HFF-Myc (cell line): Measurements from ENCODE around the gene BRI3.

Experiments
- DNase-seq: peaks from one replicate; pipeline ENCODE4 v3.0.0-alpha.2; 2011; ENCODE audit warnings: low read depth; ENCODE audit errors: extremely low read depth
- H3K4me3 ChIP-seq: replicated peaks from 2 replicates; pipeline ENCODE4 v1.5.1; 2011; ENCODE audit warnings: low read depth, mild to moderate bottlenecking, control low read depth, low read length
- TF ChIP-seq, protein P1 (sequence below): IDR thresholded peaks from 2 replicates; pipeline ENCODE4 v1.5.1; 2012; ENCODE audit warnings: mild to moderate bottlenecking, low read depth, low read length, control low read depth; ENCODE audit errors: missing control alignments

The BRI3 gene

DNA sequence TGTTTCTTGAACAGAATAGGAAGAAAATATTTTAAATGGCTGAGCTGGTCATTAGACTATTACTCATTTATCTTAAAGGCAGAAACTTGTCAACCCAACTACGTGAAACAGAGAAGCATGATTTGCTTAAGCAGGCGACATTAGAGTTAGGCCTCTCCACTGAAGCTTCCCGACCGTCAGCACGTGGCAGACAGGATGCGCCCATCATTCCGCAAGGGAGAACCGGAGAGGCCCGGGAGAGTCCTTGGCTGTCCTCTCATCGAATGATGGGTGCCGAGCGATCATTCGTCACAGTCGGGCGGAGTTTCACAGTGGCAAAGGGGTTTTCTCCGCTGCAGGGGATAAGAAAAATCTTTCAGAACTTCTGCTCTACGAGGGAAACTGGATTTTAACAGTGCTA lies 11.8 kb downstream of the BRI3 start:
- TF ChIP-seq, protein P1, sequence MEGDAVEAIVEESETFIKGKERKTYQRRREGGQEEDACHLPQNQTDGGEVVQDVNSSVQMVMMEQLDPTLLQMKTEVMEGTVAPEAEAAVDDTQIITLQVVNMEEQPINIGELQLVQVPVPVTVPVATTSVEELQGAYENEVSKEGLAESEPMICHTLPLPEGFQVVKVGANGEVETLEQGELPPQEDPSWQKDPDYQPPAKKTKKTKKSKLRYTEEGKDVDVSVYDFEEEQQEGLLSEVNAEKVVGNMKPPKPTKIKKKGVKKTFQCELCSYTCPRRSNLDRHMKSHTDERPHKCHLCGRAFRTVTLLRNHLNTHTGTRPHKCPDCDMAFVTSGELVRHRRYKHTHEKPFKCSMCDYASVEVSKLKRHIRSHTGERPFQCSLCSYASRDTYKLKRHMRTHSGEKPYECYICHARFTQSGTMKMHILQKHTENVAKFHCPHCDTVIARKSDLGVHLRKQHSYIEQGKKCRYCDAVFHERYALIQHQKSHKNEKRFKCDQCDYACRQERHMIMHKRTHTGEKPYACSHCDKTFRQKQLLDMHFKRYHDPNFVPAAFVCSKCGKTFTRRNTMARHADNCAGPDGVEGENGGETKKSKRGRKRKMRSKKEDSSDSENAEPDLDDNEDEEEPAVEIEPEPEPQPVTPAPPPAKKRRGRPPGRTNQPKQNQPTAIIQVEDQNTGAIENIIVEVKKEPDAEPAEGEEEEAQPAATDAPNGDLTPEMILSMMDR: no peak
- no peak overlapping the region for H3K4me3 ChIP-seq

DNA sequence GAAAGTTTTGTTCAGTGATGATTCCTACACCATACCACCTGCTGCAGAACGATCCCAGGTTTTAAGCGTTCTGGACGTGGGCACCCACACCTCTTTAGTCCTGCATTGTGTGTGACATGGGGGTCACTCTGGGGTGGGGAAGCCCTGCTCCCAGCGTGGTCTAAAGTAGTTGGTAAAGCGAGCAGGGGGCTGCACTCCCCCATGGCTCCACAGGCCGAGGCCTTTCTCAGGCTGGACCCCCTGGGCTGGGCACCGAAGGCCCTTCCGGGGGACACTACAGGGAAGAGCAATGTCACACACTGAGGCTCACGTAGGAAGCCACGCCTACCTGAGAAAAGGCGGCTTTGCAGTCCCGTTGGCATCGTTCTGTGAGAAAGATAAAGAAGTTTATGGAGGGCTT lies 12.3 kb downstream of the BRI3 start:
- TF ChIP-seq, protein P1: no peak
- no peak for DNase-seq
- no peak overlapping the region for H3K4me3 ChIP-seq

More for the DNA sequence above, 11.8 kb downstream of the BRI3 start:
- DNase-seq: no peak

DNA sequence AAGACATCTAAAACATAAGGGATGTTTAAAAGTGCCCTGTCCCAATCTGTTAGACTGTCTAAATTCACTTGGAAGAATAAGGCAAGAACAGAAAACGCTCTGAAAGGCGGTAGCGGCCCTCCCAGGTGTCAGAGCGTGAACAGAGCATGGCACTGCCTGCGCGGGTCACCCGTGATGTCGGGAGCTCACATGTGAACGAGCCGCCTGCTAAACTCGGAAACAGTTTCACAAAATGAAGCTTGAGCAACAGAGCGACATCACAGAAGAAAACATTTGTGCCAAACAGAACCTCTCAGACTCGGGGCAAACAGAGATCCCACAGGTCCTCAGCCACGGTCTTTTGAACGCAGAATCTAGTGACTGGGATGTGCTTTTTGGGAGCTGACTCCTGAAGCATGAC lies 12.8 kb downstream of the BRI3 start:
- TF ChIP-seq, protein P1: no peak
- no peak for DNase-seq
- no peak overlapping the region for H3K4me3 ChIP-seq

DNA sequence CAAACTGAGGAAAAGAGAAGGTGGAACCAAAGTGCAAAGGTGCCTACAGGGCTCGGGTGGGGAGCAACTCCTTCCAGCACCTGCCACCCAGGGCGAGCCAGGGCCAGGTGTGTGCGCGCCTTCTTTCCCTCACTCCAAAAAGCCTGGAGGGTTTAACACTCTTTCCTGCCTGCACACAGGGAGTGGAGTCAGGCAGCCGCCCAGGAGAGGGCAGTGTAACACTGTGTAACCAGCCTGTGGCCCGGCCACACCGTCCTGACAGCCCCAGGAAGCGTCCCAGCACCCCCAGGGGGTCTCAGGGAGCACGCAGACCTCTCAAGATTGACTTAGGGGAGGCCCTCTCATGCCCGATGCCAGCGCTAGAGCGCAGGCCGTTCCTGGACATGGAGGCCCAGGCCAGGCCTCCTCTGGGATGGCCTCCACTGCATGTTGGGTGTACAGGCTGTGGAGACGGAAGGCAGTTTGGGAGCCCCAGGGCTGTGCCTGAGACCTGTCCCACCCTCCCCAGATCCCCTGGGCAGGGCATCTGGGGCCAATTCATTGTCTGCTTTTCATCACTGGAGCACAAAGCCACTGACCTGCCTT lies 13.4 kb downstream of the BRI3 start:
- TF ChIP-seq, protein P1: peak; percentile 77
- no peak overlapping the region for H3K4me3 ChIP-seq
- no peak for DNase-seq

DNA sequence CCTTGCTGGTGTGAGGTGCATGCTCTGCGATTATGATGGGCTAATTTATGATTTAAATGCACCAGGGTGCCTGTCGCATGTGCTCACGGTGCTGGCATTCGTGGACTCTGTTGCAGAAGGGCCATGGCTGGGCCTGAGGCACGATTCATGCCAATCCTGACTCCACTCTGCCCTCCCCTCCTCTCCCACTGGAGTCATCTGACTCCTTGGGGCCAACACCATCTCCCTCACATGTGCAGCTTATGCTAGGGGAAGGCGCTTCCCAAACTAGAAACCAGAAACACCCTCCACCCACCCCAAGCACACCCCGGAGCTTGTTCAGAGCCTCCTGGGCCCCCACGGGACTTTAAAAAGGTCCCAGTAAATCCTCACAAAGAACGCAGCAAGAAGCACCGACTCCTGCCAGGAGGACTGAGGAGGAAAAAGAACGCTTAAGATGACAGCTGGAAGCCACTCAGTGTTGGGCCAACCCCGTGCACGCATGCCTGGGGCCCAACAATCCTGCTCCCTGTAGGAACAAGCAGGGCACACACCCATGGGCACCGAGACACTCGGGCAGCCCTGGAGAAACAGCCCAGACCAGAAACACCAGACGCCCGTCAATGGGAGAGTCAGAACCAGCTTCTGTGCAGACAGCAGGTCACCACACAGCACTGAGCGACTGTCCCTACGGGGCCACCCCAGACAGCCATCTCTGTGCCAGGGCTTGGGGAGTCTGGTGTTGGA lies 14.1 kb downstream of the BRI3 start:
- H3K4me3 ChIP-seq: no peak overlapping the region
- TF ChIP-seq, protein P1: no peak
- no peak for DNase-seq

DNA sequence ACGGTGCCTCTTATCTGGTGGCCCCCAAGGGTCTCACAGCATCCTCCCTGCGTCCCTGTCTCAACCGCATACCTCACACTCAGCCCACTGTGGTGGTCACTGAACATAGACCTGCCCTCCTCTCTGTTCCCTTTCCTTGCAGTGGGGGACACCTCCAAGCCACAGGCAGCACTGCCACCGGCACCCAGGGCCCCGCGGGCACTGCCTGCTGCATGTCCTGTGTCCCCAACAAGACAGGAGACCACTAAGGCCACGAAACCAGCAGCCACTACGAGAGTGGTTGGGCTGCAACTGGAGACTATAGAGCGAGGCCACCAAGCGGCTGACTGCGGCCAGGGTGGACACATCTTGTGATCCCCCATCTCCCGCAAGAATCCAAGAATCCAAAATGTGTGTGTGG lies 15.3 kb downstream of the BRI3 start:
- no peak overlapping the region for H3K4me3 ChIP-seq
- DNase-seq: no peak
- TF ChIP-seq, protein P1: no peak
